SJCRH30 (cell line): ENCODE measurements around the gene PTCH2. TPM values are rescaled to one million over a fixed set of nuclear protein-coding genes. Genes with fewer than 3 reads are reported as not detected.
"Not testable (repeated sequence)": the region's sequence is repeated elsewhere in the genome, so short reads cannot be mapped to it uniquely, and the experiment has no call there.

Source experiments
- DNase-seq, 2 experiments: peaks; one replicate each; pipeline ENCODE4 v3.0.0-alpha.2; 2015 to 2020
- H3K27ac ChIP-seq: fragments of 250-450 bp; sonication (Bioruptor Pico); 2 replicates; pipeline ENCODE4 v1.5.1; 2020; ENCODE audit warnings: mild to moderate bottlenecking, moderate library complexity
- H3K27me3 ChIP-seq: fragments of 250-450 bp; sonication (Bioruptor Pico); 2 replicates; pipeline ENCODE4 v1.5.1; 2020; ENCODE audit warnings: mild to moderate bottlenecking, moderate library complexity
- H3K36me3 ChIP-seq: fragments of 250-450 bp; sonication (Bioruptor Pico); 2 replicates; pipeline ENCODE4 v1.5.1; 2020; ENCODE audit warnings: mild to moderate bottlenecking, moderate library complexity
- H3K4me1 ChIP-seq: fragments of 250-450 bp; sonication (Bioruptor Pico); 2 replicates; pipeline ENCODE4 v1.5.1; 2020; ENCODE audit warnings: mild to moderate bottlenecking, moderate library complexity
- H3K4me3 ChIP-seq: fragments of 250-450 bp; sonication (Bioruptor Pico); 2 replicates; pipeline ENCODE4 v1.5.1; 2020; ENCODE audit warnings: mild to moderate bottlenecking, moderate library complexity
- H3K9me3 ChIP-seq: fragments of 250-450 bp; sonication (Bioruptor Pico); replicated peaks from 2 replicates; pipeline ENCODE4 v1.5.1; 2020; ENCODE audit warnings: mild to moderate bottlenecking, moderate library complexity
- total RNA-seq: library from RNA; depleted of rRNA; stranded (reverse); fragments of >200 nt; shearing (Covaris generic); gene quantifications from 2 replicates; pipeline ENCODE4 v1.2.3, GENCODE V29; 2014

The PTCH2 gene
- total RNA-seq, 1 experiment from 2014 or later = 1.8 TPM

GRCh38 chr1:44853201-44853600 is 10.1 kb upstream of the PTCH2 start:
- no peaks in the 10 kb centered on the region for H3K9me3 ChIP-seq
- H3K36me3 ChIP-seq = 0 out of 2 replicates have a peak, but pooled peaks cover 2% of the 10 kb centered on the region
- H3K4me1 ChIP-seq = peaks cover 4% of the 10 kb centered on the region; the same call in 1 of the 2 replicates
- no peaks in the 10 kb centered on the region for H3K27me3 ChIP-seq
- no peak overlapping the region for H3K27ac ChIP-seq
- no peak for DNase-seq
- H3K4me3 ChIP-seq = no peak overlapping the region

GRCh38 chr1:44851308-44851707 is 8.3 kb upstream of the PTCH2 start:
- Histone ChIP-seq H3K4me1 (peaks cover 4% of the 10 kb centered on the region; the same call in 1 of the 2 replicates), H3K9me3 (no peaks in the 10 kb centered on the region), H3K4me3 (no peak overlapping the region), H3K27me3 (no peaks in the 10 kb centered on the region), H3K27ac (no peak overlapping the region), H3K36me3 (no peaks in the 10 kb centered on the region)
- no peak for DNase-seq

- Histone ChIP-seq H3K36me3 (no peaks in the 10 kb centered on the region), H3K27me3 (no peaks in the 10 kb centered on the region), H3K4me1 (peaks cover 4% of the 10 kb centered on the region; the same call in 1 of the 2 replicates), H3K9me3 (no peaks in the 10 kb centered on the region), H3K4me3 (no peak overlapping the region), H3K27ac (no peak overlapping the region)
- no peak for DNase-seq
Observed at GRCh38 chr1:44849575-44850132, 6.6 kb upstream of the PTCH2 start.

- Histone ChIP-seq H3K4me3 (no peak overlapping the region), H3K27ac (no peak overlapping the region), H3K4me1 (peaks cover 4% of the 10 kb centered on the region; the same call in 1 of the 2 replicates), H3K27me3 (no peaks in the 10 kb centered on the region), H3K9me3 (no peaks in the 10 kb centered on the region), H3K36me3 (no peaks in the 10 kb centered on the region)
- DNase-seq = peak; percentile 40 to 73
Observed at GRCh38 chr1:44848456-44849181, 5.6 kb upstream of the PTCH2 start.

- Histone ChIP-seq H3K9me3 (no peaks in the 10 kb centered on the region), H3K36me3 (no peaks in the 10 kb centered on the region), H3K27me3 (no peaks in the 10 kb centered on the region), H3K27ac (no peak overlapping the region), H3K4me1 (peaks cover 4% of the 10 kb centered on the region; the same call in 1 of the 2 replicates), H3K4me3 (no peak overlapping the region)
- DNase-seq = peak in 1 of 2 experiments; percentile 27
Observed at GRCh38 chr1:44847845-44848244, 4.8 kb upstream of the PTCH2 start.

- H3K36me3 ChIP-seq = no peaks in the 10 kb centered on the region
- no peaks in the 10 kb centered on the region for H3K27me3 ChIP-seq
- no peak for DNase-seq
- H3K4me3 ChIP-seq = no peak overlapping the region
- H3K4me1 ChIP-seq = peaks cover 4% of the 10 kb centered on the region; the same call in 1 of the 2 replicates
- no peak overlapping the region for H3K27ac ChIP-seq
- H3K9me3 ChIP-seq = no peaks in the 10 kb centered on the region
Observed at GRCh38 chr1:44846985-44847384, 3.9 kb upstream of the PTCH2 start.

- Histone ChIP-seq H3K27ac (no peak overlapping the region; the same call in 1 of the 2 replicates), H3K36me3 (no peaks in the 10 kb centered on the region), H3K9me3 (no peaks in the 10 kb centered on the region), H3K27me3 (no peaks in the 10 kb centered on the region), H3K4me1 (peaks cover 9% of the 10 kb centered on the region), H3K4me3 (peak overlapping the region; percentile 62)
- DNase-seq = peak; percentile 55 to 57
Observed at GRCh38 chr1:44842486-44842861, 579 bp downstream of the PTCH2 start.

- no peaks in the 10 kb centered on the region for H3K27me3 ChIP-seq
- peaks cover 9% of the 10 kb centered on the region for H3K4me1 ChIP-seq
- H3K4me3 ChIP-seq = no peak overlapping the region
- DNase-seq = peak; percentile 89 to 90
- H3K9me3 ChIP-seq = no peaks in the 10 kb centered on the region
- peak overlapping the region; percentile 21; the same call in 1 of the 2 replicates for H3K27ac ChIP-seq
- no peaks in the 10 kb centered on the region for H3K36me3 ChIP-seq
Observed at GRCh38 chr1:44839576-44839975, 3.5 kb downstream of the PTCH2 start.

- H3K9me3 ChIP-seq, H3K27ac ChIP-seq, DNase-seq, H3K4me3 ChIP-seq, H3K27me3 ChIP-seq, H3K36me3 ChIP-seq, H3K4me1 ChIP-seq: not testable (repeated sequence)
Observed at GRCh38 chr1:44838294-44838693, 4.8 kb downstream of the PTCH2 start.

GRCh38 chr1:44835738-44836675 is 7.0 kb downstream of the PTCH2 start:
- Histone ChIP-seq H3K4me3 (no peak overlapping the region), H3K27ac (no peak overlapping the region), H3K4me1 (peaks cover 16% of the 10 kb centered on the region), H3K36me3 (no peaks in the 10 kb centered on the region), H3K27me3 (no peaks in the 10 kb centered on the region), H3K9me3 (no peaks in the 10 kb centered on the region)
- peak; percentile 89 to 93 for DNase-seq

GRCh38 chr1:44834328-44834727 is 8.7 kb downstream of the PTCH2 start:
- no peaks in the 10 kb centered on the region for H3K36me3 ChIP-seq
- no peak overlapping the region for H3K27ac ChIP-seq
- H3K9me3 ChIP-seq = no peaks in the 10 kb centered on the region
- H3K27me3 ChIP-seq = no peaks in the 10 kb centered on the region
- H3K4me1 ChIP-seq = peaks cover 11% of the 10 kb centered on the region
- no peak overlapping the region for H3K4me3 ChIP-seq
- no peak for DNase-seq

- Histone ChIP-seq H3K4me1 (peaks cover 7% of the 10 kb centered on the region), H3K4me3 (no peak overlapping the region), H3K27ac (no peak overlapping the region), H3K36me3 (no peaks in the 10 kb centered on the region), H3K9me3 (no peaks in the 10 kb centered on the region), H3K27me3 (no peaks in the 10 kb centered on the region)
- peak; percentile 73 to 79 for DNase-seq
Observed at GRCh38 chr1:44832056-44832705, 10.9 kb downstream of the PTCH2 start.

- no peaks in the 10 kb centered on the region for H3K9me3 ChIP-seq
- DNase-seq = no peak
- H3K27me3 ChIP-seq = no peaks in the 10 kb centered on the region
- no peak overlapping the region for H3K27ac ChIP-seq
- H3K4me1 ChIP-seq = peaks cover 7% of the 10 kb centered on the region
- H3K4me3 ChIP-seq = no peak overlapping the region
- H3K36me3 ChIP-seq = no peaks in the 10 kb centered on the region
Observed at GRCh38 chr1:44831516-44831915, 11.5 kb downstream of the PTCH2 start.

GRCh38 chr1:44830900-44831304 is 12.2 kb downstream of the PTCH2 start:
- no peaks in the 10 kb centered on the region for H3K27me3 ChIP-seq
- peaks cover 7% of the 10 kb centered on the region for H3K4me1 ChIP-seq
- no peaks in the 10 kb centered on the region for H3K9me3 ChIP-seq
- no peak overlapping the region for H3K27ac ChIP-seq
- no peak for DNase-seq
- no peaks in the 10 kb centered on the region for H3K36me3 ChIP-seq
- H3K4me3 ChIP-seq = no peak overlapping the region
